GM18951 (cell line): Measurements from ENCODE around the gene G6PC1.
"Not testable (repeated sequence)": the region's sequence is repeated elsewhere in the genome, so short reads cannot be mapped to it uniquely, and the experiment has no call there.

Experiments used
- POLR2A ChIP-seq: IDR thresholded peaks from 4 replicates; pipeline ENCODE4 v1.6.1; 2011; ENCODE audit warnings: mild to moderate bottlenecking; ENCODE audit not compliant: insufficient read length, insufficient read depth; ENCODE audit errors: extremely low read depth
- in situ Hi-C: fragments of 300-500 bp; cut with MboI; formaldehyde crosslinking; loops from one replicate; pipeline ENCODE4 v1.12.0; 2022; ENCODE audit warnings: low sequenced_read_pairs, mixed read lengths, inconsistent platforms; ENCODE audit not compliant: unreplicated experiment

G6PC1 gene

DNA sequence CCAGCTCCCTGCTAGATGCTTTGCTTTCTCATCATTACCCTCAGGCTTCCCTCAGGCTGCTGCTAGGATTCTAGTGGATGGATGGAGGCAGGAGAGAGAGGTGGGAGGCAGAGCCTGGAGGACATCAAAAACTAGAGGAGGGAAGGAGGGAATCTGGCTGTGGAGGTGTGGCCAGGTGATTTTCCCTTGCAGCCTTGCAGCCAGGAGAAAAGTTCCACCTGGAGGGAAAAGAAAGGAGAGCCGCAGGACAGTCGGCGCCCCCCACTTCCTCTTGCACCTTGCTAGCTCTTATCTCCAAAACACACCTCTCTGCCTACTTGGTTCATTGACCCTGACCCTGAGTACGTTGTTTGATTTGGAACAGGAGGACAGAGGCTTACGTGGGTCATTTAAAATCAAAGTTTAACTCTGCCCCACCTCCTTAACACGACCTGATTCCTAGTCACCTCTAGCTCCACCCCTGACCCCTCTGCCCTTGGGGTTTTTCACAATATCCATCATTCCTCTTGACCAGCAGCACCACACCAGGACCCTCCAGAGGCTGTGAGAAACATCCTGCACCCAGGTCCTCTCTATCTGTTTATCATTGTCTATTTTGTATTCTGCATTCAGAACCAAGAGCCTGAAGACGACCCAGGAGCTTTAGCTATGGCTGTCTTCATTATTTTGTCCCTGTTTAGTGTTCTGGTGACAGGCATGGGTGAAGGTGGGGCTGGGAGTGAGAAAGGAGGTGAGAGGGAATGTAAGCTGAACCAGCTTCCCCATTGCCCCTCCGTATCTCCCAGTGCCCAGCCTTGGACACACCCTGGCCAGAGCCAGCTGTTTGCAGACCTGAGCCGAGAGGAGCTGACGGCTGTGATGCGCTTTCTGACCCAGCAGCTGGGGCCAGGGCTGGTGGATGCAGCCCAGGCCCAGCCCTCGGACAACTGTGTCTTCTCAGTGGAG, 33.7 kb upstream of the G6PC1 start:
- in situ Hi-C loops, result no loop called here
- no peak for TF ChIP-seq POLR2A

DNA sequence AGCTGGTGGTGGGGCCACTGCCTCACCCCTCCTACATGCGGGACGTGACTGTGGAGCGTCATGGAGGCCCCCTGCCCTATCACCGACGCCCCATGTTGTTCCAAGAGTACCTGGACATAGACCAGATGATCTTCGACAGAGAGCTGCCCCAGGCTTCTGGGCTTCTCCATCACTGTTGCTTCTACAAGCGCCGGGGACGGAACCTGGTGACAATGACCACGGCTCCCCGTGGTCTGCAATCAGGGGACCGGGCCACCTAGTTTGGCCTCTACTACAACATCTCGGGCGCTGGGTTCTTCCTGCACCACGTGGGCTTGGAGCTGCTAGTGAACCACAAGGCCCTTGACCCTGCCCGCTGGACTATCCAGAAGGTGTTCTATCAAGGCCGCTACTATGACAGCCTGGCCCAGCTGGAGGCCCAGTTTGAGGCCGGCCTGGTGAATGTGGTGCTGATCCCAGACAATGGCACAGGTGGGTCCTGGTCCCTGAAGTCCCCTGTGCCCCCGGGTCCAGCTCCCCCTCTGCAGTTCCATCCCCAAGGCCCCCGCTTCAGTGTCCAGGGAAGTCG, 32.8 kb upstream of the G6PC1 start:
- in situ Hi-C loops, result not testable (repeated sequence)

DNA sequence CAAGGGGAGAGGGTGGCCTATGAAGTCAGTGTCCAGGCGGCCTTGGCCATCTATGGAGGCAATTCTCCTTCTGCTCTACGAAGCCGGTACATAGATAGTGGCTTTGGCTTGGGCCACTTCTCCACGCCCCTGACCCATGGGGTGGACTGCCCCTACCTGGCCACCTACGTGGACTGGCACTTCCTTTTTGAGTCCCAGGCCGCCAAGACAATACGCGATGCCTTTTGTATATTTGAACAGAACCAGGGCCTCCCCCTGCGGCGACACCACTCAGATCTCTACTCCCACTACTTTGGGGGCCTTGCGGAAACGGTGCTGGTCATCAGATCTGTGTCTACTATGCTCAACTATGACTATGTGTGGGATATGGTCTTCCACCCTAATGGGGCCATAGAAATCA, 32.3 kb upstream of the G6PC1 start:
- in situ Hi-C loops, result no loop called here
- no peak for TF ChIP-seq POLR2A

DNA sequence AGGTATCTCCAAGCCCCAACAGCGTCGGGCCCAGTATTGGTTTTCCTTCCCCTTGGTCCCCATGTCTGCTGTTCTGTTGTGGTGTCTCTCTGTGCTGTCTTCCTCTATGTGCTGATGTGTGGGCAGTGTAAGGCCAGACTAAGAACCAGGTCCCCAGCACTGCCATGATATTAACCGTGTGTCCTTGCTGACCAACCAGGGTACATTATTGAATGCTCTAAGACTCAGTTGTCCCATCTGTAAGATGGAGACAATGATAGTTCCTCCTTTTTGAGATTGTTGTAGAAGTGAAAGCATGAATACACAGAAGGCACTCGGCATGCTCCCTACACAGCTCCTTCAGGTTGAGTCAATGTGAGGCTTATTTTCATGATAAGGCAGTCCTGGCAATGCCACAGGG, 29.0 kb upstream of the G6PC1 start:
- in situ Hi-C loops, result no loop called here
- TF ChIP-seq POLR2A, result no peak

DNA sequence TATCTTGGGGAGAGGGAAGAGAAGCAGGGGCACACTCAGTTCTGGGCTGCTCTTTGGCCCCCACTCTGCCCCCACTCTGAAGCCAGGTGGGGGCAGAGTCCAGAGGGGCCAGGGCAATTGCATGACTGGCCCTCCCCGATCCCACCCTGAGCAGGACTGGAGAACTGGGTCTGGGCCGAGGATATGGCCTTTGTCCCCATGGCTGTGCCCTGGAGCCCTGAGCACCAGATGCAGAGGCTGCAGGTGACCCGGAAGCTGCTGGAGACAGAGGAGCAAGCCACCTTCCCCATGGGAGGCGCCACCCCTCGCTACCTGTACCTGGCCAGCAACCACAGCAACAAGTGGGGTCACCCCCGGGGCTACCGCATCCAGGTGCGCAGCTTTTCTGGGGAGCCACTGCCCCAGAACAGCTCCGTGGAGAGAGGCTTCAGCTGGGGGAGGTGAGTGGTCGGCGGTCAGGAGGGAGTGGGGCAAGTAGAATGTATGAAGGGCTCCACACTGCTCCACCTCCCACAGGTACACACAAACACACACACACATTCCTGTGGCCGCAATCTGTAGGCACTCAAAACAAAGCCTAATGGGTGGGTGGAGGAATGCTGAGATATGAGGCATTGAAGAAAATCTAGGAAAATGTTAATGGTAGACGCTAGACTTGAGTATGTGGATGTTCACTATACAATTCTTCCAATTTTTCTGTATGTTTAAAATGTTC, 28.2 kb upstream of the G6PC1 start:
- in situ Hi-C loops, result no loop called here
- no peak for TF ChIP-seq POLR2A

DNA sequence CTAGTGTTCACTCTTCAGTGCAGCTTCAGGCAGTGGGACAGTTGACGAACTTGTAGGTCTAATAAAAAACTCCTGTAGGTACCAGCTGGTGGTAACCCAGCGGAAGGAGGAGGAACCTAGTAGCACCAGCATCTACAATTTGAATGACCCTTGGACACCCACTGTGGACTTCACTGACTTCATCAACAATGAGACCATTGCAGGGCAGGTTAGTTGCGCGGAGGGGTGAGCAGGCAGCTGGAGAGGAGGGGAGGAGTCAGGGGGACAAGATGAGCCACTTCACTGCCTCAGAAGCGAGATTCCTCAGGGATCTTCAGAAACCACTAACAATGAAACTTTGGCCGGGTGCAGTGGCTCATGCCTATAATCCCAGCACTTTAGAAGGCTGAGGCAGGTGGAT, 27.3 kb upstream of the G6PC1 start:
- in situ Hi-C loops, result no loop called here
- no peak for TF ChIP-seq POLR2A

DNA sequence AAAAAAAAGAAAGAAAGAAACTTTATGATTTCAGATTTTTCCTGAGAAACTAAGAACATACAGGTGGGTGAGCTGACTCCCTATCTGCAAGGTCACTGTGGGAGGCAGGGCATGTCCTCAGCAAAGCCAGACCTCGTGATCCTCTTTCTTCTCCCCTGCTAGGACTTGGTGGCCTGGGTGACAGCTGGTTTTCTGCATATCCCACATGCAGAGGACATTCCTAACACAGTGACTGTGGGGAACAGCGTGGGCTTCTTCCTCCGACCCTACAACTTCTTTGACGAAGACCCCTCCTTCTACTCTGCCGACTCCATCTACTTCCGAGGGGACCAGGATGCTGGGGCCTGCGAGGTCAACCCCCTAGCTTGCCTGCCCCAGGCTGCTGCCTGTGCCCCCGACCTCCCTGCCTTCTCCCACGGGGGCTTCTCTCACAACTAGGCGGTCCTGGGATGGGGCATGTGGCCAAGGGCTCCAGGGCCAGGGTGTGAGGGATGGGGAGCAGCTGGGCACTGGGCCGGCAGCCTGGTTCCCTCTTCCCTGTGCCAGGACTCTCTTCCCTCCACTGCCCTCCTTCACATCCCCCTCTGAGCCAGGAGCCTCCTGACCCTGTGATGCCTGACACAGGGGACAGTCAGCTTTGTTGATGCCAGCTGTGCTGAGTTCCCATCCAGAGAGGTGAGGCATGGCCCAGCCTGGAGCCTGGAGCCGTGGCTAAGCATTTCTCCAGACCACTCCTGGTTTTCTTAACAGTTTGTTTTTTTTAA, 26.5 kb upstream of the G6PC1 start:
- in situ Hi-C loops, result not testable (repeated sequence)

DNA sequence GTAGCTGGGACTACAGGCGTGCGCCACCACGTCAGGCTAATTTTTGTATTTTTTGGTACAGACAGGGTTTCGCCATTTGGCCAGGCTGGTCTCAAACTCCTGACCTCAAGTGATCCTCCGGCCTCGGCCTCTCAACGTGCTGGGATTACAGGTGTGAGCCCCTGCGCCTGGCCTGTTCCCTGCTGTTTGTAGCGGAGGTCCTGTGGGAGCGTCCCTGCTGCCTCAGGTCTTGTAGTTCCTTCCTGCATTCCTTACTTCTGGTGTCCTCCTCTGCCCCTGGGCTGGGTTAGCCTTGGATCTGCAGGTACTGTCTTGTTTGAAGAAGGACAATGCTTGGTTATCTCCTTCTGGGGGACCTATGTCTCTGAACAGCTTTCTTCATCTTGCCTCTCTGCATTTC, 23.6 kb upstream of the G6PC1 start:
- no peak for TF ChIP-seq POLR2A
- in situ Hi-C loops, result no loop called here

DNA sequence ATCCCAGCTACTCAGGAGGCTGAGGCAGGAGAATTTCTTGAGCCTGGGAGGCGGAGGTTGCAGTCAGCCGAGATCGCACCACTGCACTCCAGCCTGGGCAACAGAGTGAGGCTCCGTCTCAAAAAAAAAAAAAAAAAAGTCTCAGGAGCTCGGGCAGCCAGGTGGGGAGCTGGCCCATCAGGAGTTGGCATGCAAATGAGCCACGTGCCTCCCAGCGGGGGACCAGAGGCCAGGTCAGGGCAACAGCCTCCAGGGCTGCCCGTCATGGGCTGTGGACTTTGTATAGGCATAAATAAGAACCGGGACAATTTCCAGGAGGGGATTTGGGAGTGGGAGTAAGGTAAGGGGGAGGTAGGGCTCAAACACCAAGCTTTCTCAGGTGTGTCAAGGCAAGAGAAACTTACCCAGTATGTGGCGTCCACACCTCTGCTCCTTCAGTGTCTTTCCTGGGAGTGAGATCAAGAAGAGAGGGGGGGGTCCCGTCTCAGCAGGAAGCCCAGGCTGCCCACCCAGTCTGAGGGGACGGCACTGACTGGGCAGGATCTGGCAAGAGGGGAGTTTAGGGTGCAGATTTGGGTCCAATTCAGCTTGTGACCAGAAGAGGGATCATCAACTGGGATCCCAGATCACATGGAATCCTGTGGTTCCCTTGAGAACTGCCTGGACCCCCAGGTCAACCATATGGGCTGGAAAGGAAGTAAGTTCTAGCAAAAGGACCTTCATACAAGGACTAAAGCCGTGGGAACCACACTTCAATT, 22.3 kb upstream of the G6PC1 start:
- no peak for TF ChIP-seq POLR2A
- in situ Hi-C loops, result no loop called here

DNA sequence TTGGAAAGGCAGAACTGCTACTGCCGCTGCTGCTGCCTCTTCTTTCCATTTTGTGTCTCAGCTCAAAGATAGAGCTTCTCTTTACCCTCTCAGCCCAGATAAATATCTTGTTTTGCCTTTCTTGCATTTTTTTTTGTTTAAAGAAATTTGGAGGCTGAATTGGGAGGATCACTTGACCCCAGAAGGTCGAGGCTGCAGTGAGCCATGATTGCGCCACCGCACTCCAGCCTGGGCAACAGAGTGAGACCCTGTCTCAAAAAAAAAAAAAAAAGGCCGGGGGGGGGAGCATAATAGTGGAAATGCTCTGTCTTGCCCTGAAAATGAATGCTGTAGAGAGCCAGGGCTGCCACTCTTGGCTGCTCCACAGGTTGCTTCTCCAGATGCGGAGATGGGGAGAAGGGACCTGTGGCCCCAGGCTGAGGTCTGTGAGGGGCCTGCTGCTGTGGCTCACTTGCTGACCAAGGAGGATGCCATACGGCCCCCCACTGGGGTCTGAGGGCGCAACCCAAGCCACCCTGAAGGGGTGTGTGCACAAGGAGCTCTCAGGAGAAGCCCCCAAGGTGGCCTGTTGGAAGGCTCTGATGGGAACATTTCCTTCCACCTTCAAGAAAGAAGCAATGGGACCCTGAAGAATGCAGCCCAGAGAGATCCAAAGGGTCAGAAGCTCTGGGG, 21.5 kb upstream of the G6PC1 start:
- in situ Hi-C loops, result no loop called here
- TF ChIP-seq POLR2A, result no peak

DNA sequence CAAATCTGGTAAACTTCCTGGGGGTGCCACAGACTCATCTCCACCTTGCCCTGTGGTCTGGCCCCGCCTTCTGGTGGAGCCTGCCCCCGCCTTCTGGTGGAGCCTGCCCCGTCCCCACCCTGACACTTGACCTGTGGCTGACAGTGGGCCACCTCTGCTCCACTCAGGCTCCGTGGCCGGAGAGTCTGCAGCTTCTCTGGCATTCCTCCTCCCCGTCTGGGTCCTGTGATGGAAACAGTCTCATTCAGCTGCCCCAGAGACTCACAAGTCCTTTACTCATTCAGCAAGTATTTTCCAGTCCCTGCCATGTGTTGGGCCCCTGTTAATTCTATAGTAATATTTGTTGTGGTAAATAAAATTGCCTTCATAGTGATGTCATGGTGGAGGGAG, 21.0 kb upstream of the G6PC1 start:
- in situ Hi-C loops, result no loop called here
- no peak for TF ChIP-seq POLR2A

DNA sequence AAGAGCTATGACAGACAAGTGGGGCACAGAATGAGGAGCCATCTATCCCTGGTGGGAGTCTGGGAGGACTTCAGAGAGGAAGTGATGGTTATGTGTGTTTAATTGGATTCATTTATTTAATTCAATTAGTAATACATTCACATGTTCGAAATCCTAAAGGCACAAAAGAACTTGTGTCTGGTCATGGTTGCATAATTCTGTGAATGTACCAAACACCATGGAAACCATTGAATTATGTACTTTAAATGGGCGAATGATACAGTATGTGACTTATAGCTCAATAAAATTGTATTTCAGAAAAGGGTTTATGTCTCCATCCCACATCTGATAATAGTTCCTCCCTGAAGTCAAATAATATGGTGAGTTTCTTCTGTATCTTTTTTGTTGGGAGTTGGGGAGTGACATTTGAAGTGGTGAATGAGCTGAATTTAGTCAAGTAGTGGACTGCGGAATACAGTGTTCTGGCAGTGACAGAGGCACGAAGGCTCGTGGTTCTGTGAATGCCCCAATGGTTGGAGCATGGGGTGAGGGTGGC, 19.8 kb upstream of the G6PC1 start:
- no peak for TF ChIP-seq POLR2A
- in situ Hi-C loops, result no loop called here

DNA sequence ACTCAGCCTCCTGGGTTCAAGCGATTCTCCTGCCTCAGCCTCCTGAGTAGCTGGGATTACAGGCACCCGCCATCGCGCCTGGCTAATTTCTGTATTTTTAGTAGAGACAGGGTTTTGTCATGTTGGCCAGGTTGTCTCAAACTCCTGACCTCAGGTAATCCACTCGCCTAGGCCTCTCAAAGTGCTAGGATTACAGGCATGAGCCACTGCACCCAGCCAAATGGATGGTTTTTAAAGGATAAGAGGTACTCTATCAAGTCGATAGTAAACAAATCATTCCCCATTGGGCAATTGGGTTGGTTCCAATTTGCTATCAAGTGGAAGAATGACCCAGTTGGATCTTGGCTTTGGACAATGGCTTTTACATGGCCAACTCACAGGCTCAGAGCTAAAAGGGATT, 18.9 kb upstream of the G6PC1 start:
- in situ Hi-C loops, result not testable (repeated sequence)
